GM23338 (cell line): ENCODE measurements around the gene TBC1D32. TPM values are rescaled to one million over a fixed set of nuclear protein-coding genes. Genes with fewer than 3 reads are reported as not detected.
A peak's percentile ranks its signal among the peaks of the same experiment; 100 is the strongest.

Experiments
- ATAC-seq: fragments of 200-7000 bp; cut with Tn5 transposase; 3 replicates; pipeline ENCODE4 v1.9.1; 2020
- DNase-seq: peaks from one replicate; pipeline ENCODE4 v3.0.0-alpha.2; 2015; ENCODE audit warnings: low spot score
- H2AFZ ChIP-seq: fragments of 200-600 bp; sonication (generic); 2 replicates; pipeline ENCODE4 v1.8.0; 2016; ENCODE audit warnings: antibody characterized with exemption, mild to moderate bottlenecking, moderate library complexity
- H3F3A ChIP-seq: fragments of 200-600 bp; sonication (generic); replicated peaks from 2 replicates; pipeline ENCODE4 v1.8.0; 2017; ENCODE audit warnings: antibody characterized with exemption, mixed run types, low read depth
- H3K27ac ChIP-seq: fragments of 200-600 bp; sonication (generic); 2 replicates; pipeline ENCODE4 v1.6.1; 2016; ENCODE audit warnings: low read depth
- H3K27me3 ChIP-seq: fragments of 200-600 bp; sonication (generic); 2 replicates; pipeline ENCODE4 v1.8.0; 2016; ENCODE audit warnings: mild to moderate bottlenecking, mixed run types, moderate library complexity; ENCODE audit not compliant: insufficient read depth
- H3K36me3 ChIP-seq: fragments of 200-600 bp; sonication (generic); 2 replicates; pipeline ENCODE4 v1.8.0; 2016; ENCODE audit warnings: mild to moderate bottlenecking; ENCODE audit not compliant: insufficient read depth
- H3K4me1 ChIP-seq: fragments of 200-600 bp; sonication (generic); 2 replicates; pipeline ENCODE4 v1.8.0; 2016; ENCODE audit warnings: mild to moderate bottlenecking, moderate library complexity; ENCODE audit not compliant: insufficient read depth
- H3K4me2 ChIP-seq: fragments of 200-600 bp; sonication (generic); 2 replicates; pipeline ENCODE4 v1.7.1; 2017; ENCODE audit warnings: mixed run types
- H3K4me3 ChIP-seq: fragments of 200-600 bp; sonication (generic); 2 replicates; pipeline ENCODE4 v1.6.1; 2016; ENCODE audit warnings: mixed run types
- H3K79me2 ChIP-seq: fragments of 200-600 bp; sonication (generic); replicated peaks from 2 replicates; pipeline ENCODE4 v1.8.0; 2017; ENCODE audit warnings: mild to moderate bottlenecking; ENCODE audit not compliant: insufficient read depth
- H3K9me2 ChIP-seq: fragments of 200-600 bp; sonication (generic); 2 replicates; pipeline ENCODE4 v1.8.0; 2017; ENCODE audit not compliant: insufficient read depth
- H4K20me1 ChIP-seq: fragments of 200-600 bp; sonication (generic); replicated peaks from 2 replicates; pipeline ENCODE4 v1.8.0; 2017; ENCODE audit warnings: mild to moderate bottlenecking; ENCODE audit not compliant: insufficient read depth
- H3K27ac Mint-ChIP-seq: 2 replicates; pipeline ENCODE4 v1.8.0; 2020; ENCODE audit warnings: inconsistent platforms, mild to moderate bottlenecking, moderate library complexity, mixed read lengths
- H3K27me3 Mint-ChIP-seq: 3 replicates; pipeline ENCODE4 v1.8.0; 2022; ENCODE audit warnings: low read depth, mild to moderate bottlenecking, moderate library complexity, mixed read lengths, inconsistent platforms; ENCODE audit not compliant: insufficient read depth, poor library complexity
- H3K36me3 Mint-ChIP-seq: 3 replicates; pipeline ENCODE4 v1.8.0; 2021; ENCODE audit warnings: low read depth, mild to moderate bottlenecking, inconsistent platforms, moderate library complexity, mixed read lengths
- H3K4me1 Mint-ChIP-seq: 3 replicates; pipeline ENCODE4 v1.8.0; 2020; ENCODE audit warnings: mild to moderate bottlenecking, inconsistent platforms, mixed read lengths
- H3K4me3 Mint-ChIP-seq: 3 replicates; pipeline ENCODE4 v1.8.0; 2021; ENCODE audit warnings: moderate library complexity, mild to moderate bottlenecking, inconsistent platforms, mixed read lengths
- H3K9me3 Mint-ChIP-seq: 3 replicates; pipeline ENCODE4 v1.8.0; 2020; ENCODE audit warnings: moderate library complexity, mild to moderate bottlenecking, inconsistent platforms, mixed read lengths
- CREB1 ChIP-seq: fragments of 250-450 bp; sonication (Bioruptor Pico); IDR thresholded peaks from 2 replicates; pipeline ENCODE4 v1.5.0; 2020; ENCODE audit warnings: low read depth, mild to moderate bottlenecking, moderate library complexity
- CTCF ChIP-seq, 2 experiments: fragments of 200-600 bp in 1 of 2; sonication (generic) in 1 of 2; conservative IDR thresholded peaks; 2 replicates each; pipeline versions ENCODE4 v1.5.1 to v1.6.1; 2016 to 2017; ENCODE audit warnings: antibody characterized with exemption in 2 of 2, low read depth in 2 of 2, mild to moderate bottlenecking in 2 of 2, moderate library complexity in 1 of 2
- EZH2phosphoT487 ChIP-seq: fragments of 200-600 bp; sonication (generic); IDR thresholded peaks from one replicate; pipeline ENCODE4 v1.8.1; 2018; ENCODE audit warnings: antibody characterized with exemption; ENCODE audit not compliant: unreplicated experiment
- REST ChIP-seq: IDR thresholded peaks from one replicate; pipeline ENCODE4 v1.6.1; 2018; ENCODE audit warnings: antibody characterized with exemption; ENCODE audit not compliant: unreplicated experiment
- ZNF114 ChIP-seq: fragments of 250-450 bp; sonication (Bioruptor Pico); IDR thresholded peaks from 2 replicates; pipeline ENCODE4 v1.5.0; 2020; ENCODE audit warnings: mild to moderate bottlenecking, moderate library complexity
- polyA plus RNA-seq: library from polyadenylated mRNA; unstranded; fragments of >200 nt; fragmentation: Nextera tagmentation; extraction: Ambion mirVana; gene quantifications from 2 replicates; pipeline ENCODE4 v1.2.1, GENCODE V29; 2016
- total RNA-seq: library from RNA; depleted of rRNA; stranded (reverse); fragments of >200 nt; shearing (Covaris generic); gene quantifications from 2 replicates; pipeline ENCODE4 v1.2.3, GENCODE V29; 2014

Gene TBC1D32
- total and polyA plus RNA-seq, 2 experiments from 2014 or later: 8.9 to 10.4 TPM

- TF ChIP-seq REST (no peak), EZH2phosphoT487 (no peak)
Observed at GRCh38 chr6:121365536-121366521, 31.5 kb upstream of the TBC1D32 start (continued).

GRCh38 chr6:121356575-121356974, 22.3 kb upstream of the TBC1D32 start:
- H3K4me1 ChIP-seq: peaks cover 2% of the 10 kb centered on the region; the same call in 1 of the 2 replicates
- H3K27ac ChIP-seq: no peak overlapping the region
- H3K27me3 ChIP-seq: no peaks in the 10 kb centered on the region
- peak in 1 of 2 experiments; percentile 53; a peak in 3 of 4 replicates for TF ChIP-seq CTCF (conservative IDR thresholded peaks at IDR 0.05; ENCODE audit: low read depth in 2 of 2)
- TF ChIP-seq CREB1 (CRISPR knock-in tag): no peak
- no peaks in the 10 kb centered on the region for H3K27me3 Mint-ChIP-seq
- H3K79me2 ChIP-seq: no peaks in the 10 kb centered on the region
- no peaks in the 10 kb centered on the region for H3K9me3 Mint-ChIP-seq
- H3K9me2 ChIP-seq: no peaks in the 10 kb centered on the region
- DNase-seq (no peak), ATAC-seq (no peak)
- no peak overlapping the region for H3K4me3 Mint-ChIP-seq
- H3K36me3 Mint-ChIP-seq: no peaks in the 10 kb centered on the region
- H3K4me1 Mint-ChIP-seq: peaks cover under 1% of the 10 kb centered on the region; the same call in 2 of the 3 replicates
- H3K4me3 ChIP-seq: no peak overlapping the region
- no peaks in the 10 kb centered on the region for H3F3A ChIP-seq
- no peaks in the 10 kb centered on the region for H4K20me1 ChIP-seq
- no peak overlapping the region for H2AFZ ChIP-seq
- H3K36me3 ChIP-seq: no peaks in the 10 kb centered on the region
- no peak overlapping the region for H3K4me2 ChIP-seq
- H3K27ac Mint-ChIP-seq: no peak overlapping the region

GRCh38 chr6:121354764-121355163, 20.5 kb upstream of the TBC1D32 start:
- Histone ChIP-seq H3K27ac (no peak overlapping the region), H4K20me1 (no peaks in the 10 kb centered on the region), H3K9me2 (no peaks in the 10 kb centered on the region), H3K4me3 (no peak overlapping the region), H3F3A (no peaks in the 10 kb centered on the region), H3K36me3 (no peaks in the 10 kb centered on the region), H2AFZ (no peak overlapping the region), H3K4me1 (peaks cover 2% of the 10 kb centered on the region; the same call in 1 of the 2 replicates), H3K27me3 (no peaks in the 10 kb centered on the region), H3K79me2 (no peaks in the 10 kb centered on the region), H3K4me2 (no peak overlapping the region)
- ATAC-seq: no peak
- Mint-ChIP-seq H3K9me3 (no peaks in the 10 kb centered on the region), H3K27ac (no peak overlapping the region), H3K4me3 (no peak overlapping the region), H3K27me3 (no peaks in the 10 kb centered on the region), H3K36me3 (no peaks in the 10 kb centered on the region), H3K4me1 (no peaks in the 10 kb centered on the region; the same call in 1 of the 3 replicates)
- TF ChIP-seq CTCF (conservative IDR thresholded peaks at IDR 0.05; ENCODE audit: low read depth in 2 of 2): peak; percentile 52 to 76
- TF ChIP-seq ZNF114 (CRISPR knock-in tag): no peak
- peak; percentile 26 for DNase-seq
